Body of pancreas (tissue), 4 donors: ENCODE data around the gene SSBP1. TPM values are rescaled to one million over a fixed set of nuclear protein-coding genes. Genes with fewer than 3 reads are reported as not detected.

Experiments used
- ATAC-seq: fragments of 150-250 bp; one replicate; pipeline ENCODE4 v1.9.1; 2016
- DNase-seq, 4 donors: peaks; one replicate each; pipeline ENCODE4 v3.0.0-alpha.2; 2019
- H3K27ac ChIP-seq, 4 donors: fragments of 200-600 bp; sonication (generic); 1 replicate in 3 of 4; 2 replicates in 1 of 4; pipeline versions ENCODE4 v1.5.1 to v1.6.1; 2016 to 2019; ENCODE audit warnings: mild to moderate bottlenecking in 1 of 4, mixed read lengths in 1 of 4, moderate library complexity in 1 of 4
- H3K27me3 ChIP-seq, 2 donors: fragments of 200-600 bp; sonication (generic); one replicate each; pipeline ENCODE4 v1.6.0; 2016; ENCODE audit warnings: mild to moderate bottlenecking in 1 of 2
- H3K36me3 ChIP-seq, 2 donors: fragments of 200-600 bp; sonication (generic); replicated peaks in 1 of 2; 2 replicates each; pipeline ENCODE4 v1.5.1; 2016; ENCODE audit warnings: low read depth in 2 of 2; ENCODE audit not compliant: insufficient read depth in 1 of 2
- H3K4me1 ChIP-seq: fragments of 200-600 bp; sonication (generic); one replicate; pipeline ENCODE4 v1.6.0; 2016
- H3K4me3 ChIP-seq, 2 donors: fragments of 200-600 bp; sonication (generic); 1 replicate in 1 of 2; 2 replicates in 1 of 2; pipeline ENCODE4 v1.5.1; 2016 to 2019
- H3K9me3 ChIP-seq, 3 donors: fragments of 200-600 bp; sonication (generic); 1 replicate in 2 of 3; 2 replicates in 1 of 3; pipeline ENCODE4 v1.5.1; 2016
- POLR2A ChIP-seq, 3 donors: fragments of 450-650 bp; IDR thresholded peaks; one replicate each; pipeline ENCODE4 v1.6.1; 2016; ENCODE audit warnings: antibody characterized with exemption in 3 of 3, mild to moderate bottlenecking in 2 of 3
- WGBS, 2 donors: methylation state at CpG; one replicate each; pipeline ENCODE4 v1.1.5; 2017; 5-methylcytosine and 5-hydroxymethylcytosine counted together
- intact Hi-C: fragments of 100-400 bp; cut with DNase I; formaldehyde crosslinking; loops from one replicate; pipeline ENCODE4 v1.15.1; 2023
- total RNA-seq, 2 donors: library from RNA; depleted of rRNA; stranded (reverse); fragments of >200 nt; gene quantifications; one replicate each; pipeline ENCODE4 v1.1.0, GENCODE V29; 2016
- TF ChIP-seq, protein P1 (sequence below), 7 experiments: fragments of 450-650 bp in 4 of 7; fragments of 200-600 bp in 3 of 7; sonication (generic) in 3 of 7; IDR thresholded peaks; one replicate each; pipeline ENCODE4 v1.5.1; 2016 to 2019; ENCODE audit warnings: antibody characterized with exemption in 7 of 7

SSBP1 gene
- total RNA-seq, 2 donors from 2014 or later: 32.6 to 52.9 TPM

DNA sequence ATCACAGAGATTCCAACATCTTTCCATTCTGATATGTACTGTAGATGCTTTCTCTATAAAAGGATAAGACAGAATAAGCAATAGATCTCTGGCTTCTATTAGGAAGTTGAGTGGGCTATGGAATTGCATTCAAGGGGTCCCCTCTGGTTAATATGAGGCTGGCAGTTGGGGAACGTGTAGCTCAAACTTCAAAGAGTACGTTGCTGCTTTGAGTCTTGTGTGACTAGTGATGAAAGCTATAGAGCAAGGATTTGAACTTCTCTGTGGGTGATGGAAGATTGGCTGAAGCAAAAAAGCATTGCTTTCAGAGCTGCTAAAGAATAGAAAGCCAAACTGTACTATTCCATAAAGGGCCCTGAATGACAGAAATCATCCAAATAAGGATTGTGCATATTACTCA is 23.6 kb upstream of the SSBP1 start:
- intact Hi-C loops: no loop called here
- ATAC-seq (no peak), DNase-seq (no peak)
- no peaks in the 10 kb centered on the region for H3K9me3 ChIP-seq
- no peak overlapping the region for H3K27ac ChIP-seq
- no peaks in the 10 kb centered on the region for H3K4me1 ChIP-seq
- TF ChIP-seq, protein P1, sequence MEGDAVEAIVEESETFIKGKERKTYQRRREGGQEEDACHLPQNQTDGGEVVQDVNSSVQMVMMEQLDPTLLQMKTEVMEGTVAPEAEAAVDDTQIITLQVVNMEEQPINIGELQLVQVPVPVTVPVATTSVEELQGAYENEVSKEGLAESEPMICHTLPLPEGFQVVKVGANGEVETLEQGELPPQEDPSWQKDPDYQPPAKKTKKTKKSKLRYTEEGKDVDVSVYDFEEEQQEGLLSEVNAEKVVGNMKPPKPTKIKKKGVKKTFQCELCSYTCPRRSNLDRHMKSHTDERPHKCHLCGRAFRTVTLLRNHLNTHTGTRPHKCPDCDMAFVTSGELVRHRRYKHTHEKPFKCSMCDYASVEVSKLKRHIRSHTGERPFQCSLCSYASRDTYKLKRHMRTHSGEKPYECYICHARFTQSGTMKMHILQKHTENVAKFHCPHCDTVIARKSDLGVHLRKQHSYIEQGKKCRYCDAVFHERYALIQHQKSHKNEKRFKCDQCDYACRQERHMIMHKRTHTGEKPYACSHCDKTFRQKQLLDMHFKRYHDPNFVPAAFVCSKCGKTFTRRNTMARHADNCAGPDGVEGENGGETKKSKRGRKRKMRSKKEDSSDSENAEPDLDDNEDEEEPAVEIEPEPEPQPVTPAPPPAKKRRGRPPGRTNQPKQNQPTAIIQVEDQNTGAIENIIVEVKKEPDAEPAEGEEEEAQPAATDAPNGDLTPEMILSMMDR (IDR thresholded peaks at IDR 0.05): no peak
- TF ChIP-seq POLR2A (IDR thresholded peaks at IDR 0.05): no peak
- H3K4me3 ChIP-seq: no peak overlapping the region
- no peaks in the 10 kb centered on the region for H3K36me3 ChIP-seq
- no peaks in the 10 kb centered on the region for H3K27me3 ChIP-seq
- WGBS, 2 donors: 90 to 91% methylated on average over 2 of the region's 2 CpGs

DNA sequence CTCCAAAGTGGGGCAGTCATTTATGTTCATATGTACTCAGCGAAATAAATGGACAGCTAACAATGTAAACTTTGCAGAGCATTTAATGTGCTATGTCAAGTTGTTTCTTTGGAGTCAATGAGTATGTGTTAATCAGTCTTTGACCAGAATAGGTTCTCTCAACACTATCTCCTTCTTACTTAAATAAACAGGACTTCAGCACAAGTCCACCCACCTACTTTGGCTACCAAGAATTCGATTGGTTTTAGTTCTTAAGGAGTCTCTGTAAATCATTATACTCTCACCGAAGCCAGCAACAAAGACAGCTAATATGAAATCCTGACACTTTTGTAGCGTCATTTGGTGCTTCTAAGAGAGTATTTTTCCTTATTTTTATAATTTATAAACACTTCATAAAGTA is 23.1 kb upstream of the SSBP1 start:
- Histone ChIP-seq H3K27ac (no peak overlapping the region), H3K4me1 (no peaks in the 10 kb centered on the region), H3K27me3 (no peaks in the 10 kb centered on the region), H3K4me3 (no peak overlapping the region), H3K36me3 (no peaks in the 10 kb centered on the region), H3K9me3 (no peaks in the 10 kb centered on the region)
- DNase-seq: no peak
- intact Hi-C loops: no loop called here
- TF ChIP-seq, protein P1 (IDR thresholded peaks at IDR 0.05): no peak
- no peak for TF ChIP-seq POLR2A (IDR thresholded peaks at IDR 0.05)
- WGBS, 2 donors: 41 to 58% methylated on average over 4 of the region's 4 CpGs
- ATAC-seq: no peak

DNA sequence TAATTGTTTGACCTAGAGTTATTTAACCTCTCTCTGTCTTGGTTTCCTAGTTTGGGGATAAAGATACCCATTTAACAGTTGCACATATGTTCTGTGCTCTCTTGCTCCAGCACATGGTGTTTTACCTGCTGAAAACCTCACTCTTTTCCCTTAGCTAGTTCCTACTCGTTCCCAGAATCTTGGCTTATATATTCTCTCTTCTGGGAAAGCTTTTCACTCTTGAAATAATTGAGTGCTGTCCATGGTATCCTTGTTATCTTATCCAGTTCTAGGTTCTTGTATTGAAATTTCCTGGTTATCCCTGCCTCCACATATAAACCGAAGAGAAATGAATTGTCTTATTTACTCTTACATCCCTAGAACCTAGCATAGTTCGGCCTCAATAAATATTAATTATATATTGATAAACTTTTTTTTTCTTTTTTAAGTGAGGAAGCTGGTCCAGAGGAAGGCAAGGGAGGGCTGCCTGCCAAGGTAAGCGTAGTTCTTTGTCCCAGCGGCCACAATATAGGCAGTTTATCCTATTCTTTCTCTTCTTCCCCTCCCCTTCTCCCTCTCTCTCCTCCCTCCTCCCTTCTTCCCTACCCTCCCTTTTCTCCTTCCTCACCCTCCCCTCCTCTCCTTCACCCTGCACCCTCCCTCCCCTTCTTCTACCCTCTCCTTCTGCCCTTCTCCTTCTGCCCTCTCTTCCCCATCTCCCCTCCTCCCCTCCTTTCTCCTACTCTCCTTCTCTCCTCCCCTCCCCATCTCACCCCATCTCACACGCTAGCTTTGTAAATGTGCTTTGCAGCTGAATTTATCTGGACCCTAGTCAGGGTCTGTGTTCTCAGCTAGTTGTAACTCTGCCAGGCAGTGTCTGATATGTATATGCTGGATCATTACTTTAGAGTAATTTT is 22.1 kb upstream of the SSBP1 start:
- TF ChIP-seq, protein P1 (IDR thresholded peaks at IDR 0.05): no peak
- TF ChIP-seq POLR2A (IDR thresholded peaks at IDR 0.05): no peak
- no peak overlapping the region for H3K4me3 ChIP-seq
- no peaks in the 10 kb centered on the region for H3K36me3 ChIP-seq
- no peaks in the 10 kb centered on the region for H3K4me1 ChIP-seq
- ATAC-seq (no peak), DNase-seq (no peak)
- H3K27me3 ChIP-seq: no peaks in the 10 kb centered on the region
- intact Hi-C loops: no loop called here
- no peak overlapping the region for H3K27ac ChIP-seq
- WGBS, 2 donors: 78 to 81% methylated on average over 6 of the region's 6 CpGs
- no peaks in the 10 kb centered on the region for H3K9me3 ChIP-seq

DNA sequence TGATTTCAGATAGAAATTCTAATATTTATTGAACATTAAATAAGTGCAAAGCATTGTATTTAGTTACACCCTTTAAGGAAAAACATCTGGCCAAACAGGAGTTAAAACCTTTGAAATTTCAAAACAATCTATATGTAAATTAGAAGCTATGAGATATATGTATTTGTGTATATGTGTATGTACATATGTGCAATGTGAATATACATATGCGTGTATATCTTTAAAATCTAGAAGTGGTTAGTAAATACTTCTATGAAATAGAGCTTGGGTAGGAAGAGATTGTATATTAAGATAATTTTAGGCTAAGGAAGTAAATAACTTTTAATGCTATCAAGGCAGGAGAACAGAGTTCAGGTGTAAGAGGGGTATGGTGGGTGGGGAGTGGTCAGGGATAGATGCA is 20.7 kb upstream of the SSBP1 start:
- Histone ChIP-seq H3K9me3 (no peaks in the 10 kb centered on the region), H3K4me1 (no peaks in the 10 kb centered on the region), H3K27ac (no peak overlapping the region), H3K4me3 (no peak overlapping the region), H3K27me3 (no peaks in the 10 kb centered on the region), H3K36me3 (no peaks in the 10 kb centered on the region)
- intact Hi-C loops: no loop called here
- TF ChIP-seq, protein P1 (IDR thresholded peaks at IDR 0.05): no peak
- TF ChIP-seq POLR2A (IDR thresholded peaks at IDR 0.05): no peak
- DNase-seq (no peak), ATAC-seq (no peak)
- 83 to 87% methylated on average over 1 of the region's 1 CpG for WGBS, 2 donors

DNA sequence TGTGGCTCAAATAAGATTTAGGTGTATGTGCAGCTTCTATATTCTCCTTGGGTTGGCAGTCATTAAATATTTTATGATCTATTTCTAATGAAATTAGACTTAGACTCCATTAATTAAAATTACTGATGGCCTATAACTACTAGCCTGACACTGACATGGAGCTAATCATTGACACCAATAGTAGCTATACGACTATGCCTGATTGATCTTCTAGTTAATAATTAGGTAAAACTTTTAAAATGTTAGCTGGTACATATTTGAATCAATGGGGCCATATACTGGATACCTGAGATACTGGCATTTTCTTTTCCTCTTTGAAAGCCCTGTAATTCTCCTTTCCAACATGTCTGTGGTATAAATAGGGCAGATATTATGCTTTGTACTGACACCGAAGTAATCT is 15.6 kb upstream of the SSBP1 start:
- intact Hi-C loops: no loop called here
- no peaks in the 10 kb centered on the region for H3K27me3 ChIP-seq
- ATAC-seq (no peak), DNase-seq (no peak)
- no peaks in the 10 kb centered on the region for H3K4me1 ChIP-seq
- H3K36me3 ChIP-seq: no peaks in the 10 kb centered on the region
- TF ChIP-seq, protein P1 (IDR thresholded peaks at IDR 0.05): no peak
- TF ChIP-seq POLR2A (IDR thresholded peaks at IDR 0.05): no peak
- WGBS, 2 donors: 31 to 44% methylated on average over 2 of the region's 2 CpGs
- H3K4me3 ChIP-seq: no peak overlapping the region
- no peak overlapping the region for H3K27ac ChIP-seq
- no peaks in the 10 kb centered on the region for H3K9me3 ChIP-seq
